GM23248 (cell line): Measurements from ENCODE around the gene TYMP.

Source experiments
- EZH2 ChIP-seq: fragments of 200-600 bp; sonication (generic); IDR thresholded peaks from 2 replicates; pipeline ENCODE4 v1.6.1; 2018; ENCODE audit warnings: antibody characterized with exemption, mild to moderate bottlenecking; ENCODE audit not compliant: insufficient read depth, poor library complexity, severe bottlenecking
- EZH2phosphoT487 ChIP-seq: fragments of 200-600 bp; sonication (generic); IDR thresholded peaks from 2 replicates; pipeline ENCODE4 v1.6.1; 2018; ENCODE audit warnings: antibody characterized with exemption, moderate library complexity, mild to moderate bottlenecking, low read depth; ENCODE audit not compliant: insufficient read depth

- TF ChIP-seq EZH2phosphoT487 (no peak), EZH2 (no peak)
These were observed 50.1 kb downstream of the TYMP start for GRCh38 chr22:50479721-50480120.
